Measurements from ENCODE around the gene ZC3H15. TPM values are rescaled to one million over a fixed set of nuclear protein-coding genes. Genes with fewer than 3 reads are reported as not detected.
"Not testable (repeated sequence)": the region's sequence is repeated elsewhere in the genome, so short reads cannot be mapped to it uniquely, and the experiment has no call there.

ZC3H15 gene
- total RNA-seq, 1 experiment from 2014 or later, result 81.7 TPM

DNA sequence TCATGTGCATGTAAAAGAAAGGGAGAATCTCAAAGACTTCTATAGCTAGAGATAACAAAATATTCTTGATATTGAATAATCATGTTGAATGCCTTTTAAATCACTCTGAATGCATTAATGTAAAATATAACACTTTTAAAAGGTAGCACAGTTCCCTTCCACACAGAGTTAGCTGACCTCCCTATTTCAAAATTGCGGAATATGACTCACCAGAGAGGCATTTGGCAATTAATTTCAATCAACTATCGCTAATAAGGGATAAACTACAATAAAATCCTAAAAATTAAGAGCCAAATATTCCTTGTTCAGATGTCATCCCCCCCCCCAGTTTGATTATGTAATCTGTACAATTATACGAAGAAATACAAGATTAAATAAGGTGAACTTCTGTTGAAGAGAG, 29.3 kb downstream of the ZC3H15 start:
- Histone ChIP-seq H3K4me3 (no peak overlapping the region), H3K9me3 (replicated peaks) (no peaks in the 10 kb centered on the region), H3K36me3 (peaks cover 26% of the 10 kb centered on the region), H3K4me1 (replicated peaks) (peaks cover 30% of the 10 kb centered on the region), H3K27me3 (replicated peaks) (no peaks in the 10 kb centered on the region), H3K27ac (0 out of 2 replicates have a peak overlapping the region, but pooled peaks have one; percentile 12)
- DNase-seq (ENCODE audit: low read depth in 1 of 2, low spot score in 2 of 2), result no peak

- peaks cover 29% of the 10 kb centered on the region for H3K36me3 ChIP-seq
Measured at GRCh38 chr2:186516396-186516795, 30.3 kb downstream of the ZC3H15 start.

DNA sequence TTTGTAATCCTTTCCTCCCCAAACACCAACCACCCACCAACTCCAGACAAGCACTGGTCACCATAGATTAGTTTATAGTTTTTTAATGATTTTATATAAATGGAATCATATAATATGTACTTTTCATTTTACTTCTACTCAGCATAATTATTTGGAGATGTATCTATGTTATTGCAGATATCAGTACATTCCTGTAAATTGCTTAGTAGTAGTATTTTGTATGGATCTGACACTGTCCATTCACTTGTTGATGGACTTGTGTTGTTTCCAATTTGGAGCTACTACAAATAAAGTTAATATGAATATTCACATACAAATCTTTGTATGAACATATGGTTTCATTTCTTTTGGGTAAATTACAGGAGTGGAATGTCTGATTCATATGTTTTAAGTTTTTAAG, 31.0 kb downstream of the ZC3H15 start:
- Histone ChIP-seq H3K27ac (no peak overlapping the region), H3K4me3 (no peak overlapping the region), H3K4me1 (replicated peaks) (peaks cover 30% of the 10 kb centered on the region), H3K9me3 (replicated peaks) (no peaks in the 10 kb centered on the region), H3K27me3 (replicated peaks) (no peaks in the 10 kb centered on the region), H3K36me3 (peaks cover 24% of the 10 kb centered on the region)
- DNase-seq (ENCODE audit: low read depth in 1 of 2, low spot score in 2 of 2), result no peak

More at GRCh38 chr2:186516396-186516795, 30.3 kb downstream of the ZC3H15 start:
- Histone ChIP-seq H3K9me3 (replicated peaks) (no peaks in the 10 kb centered on the region), H3K4me3 (no peak overlapping the region), H3K27me3 (replicated peaks) (no peaks in the 10 kb centered on the region), H3K4me1 (replicated peaks) (peaks cover 30% of the 10 kb centered on the region), H3K27ac (no peak overlapping the region)
- no peak for DNase-seq (ENCODE audit: low read depth in 1 of 2, low spot score in 2 of 2)

DNA sequence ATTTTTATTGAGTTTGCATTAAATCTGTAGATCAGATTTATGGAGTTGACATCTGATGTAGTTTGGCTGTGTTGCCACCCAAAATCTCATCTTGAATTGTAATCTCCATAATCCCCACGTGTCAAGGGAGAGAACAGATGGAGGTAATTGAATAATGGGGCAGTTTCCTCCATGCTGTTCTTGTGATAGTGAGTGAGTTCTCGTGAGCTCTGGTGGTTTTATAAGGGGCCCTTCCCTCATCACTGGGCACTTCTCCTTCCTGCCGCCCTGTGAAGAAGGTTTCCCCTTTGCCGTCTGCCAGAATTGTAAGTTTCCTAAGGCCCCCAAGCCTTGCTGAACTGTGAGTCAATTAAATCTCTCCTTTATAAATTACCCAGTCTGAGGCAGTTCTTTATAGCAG, 32.2 kb downstream of the ZC3H15 start:
- Histone ChIP-seq H3K4me3 (no peak overlapping the region), H3K27me3 (replicated peaks) (no peaks in the 10 kb centered on the region), H3K4me1 (replicated peaks) (peaks cover 30% of the 10 kb centered on the region), H3K27ac (peak overlapping the region; percentile 68), H3K9me3 (replicated peaks) (no peaks in the 10 kb centered on the region), H3K36me3 (peaks cover 24% of the 10 kb centered on the region)
- DNase-seq (ENCODE audit: low read depth in 1 of 2, low spot score in 2 of 2), result no peak

- peak in 1 of 2 experiments; percentile 71 for DNase-seq (ENCODE audit: low read depth in 1 of 2, low spot score in 2 of 2)
- H3K27ac ChIP-seq, result peak overlapping the region; percentile 68
- H3K36me3 ChIP-seq, result peaks cover 24% of the 10 kb centered on the region
Measured at GRCh38 chr2:186518945-186519344, 32.9 kb downstream of the ZC3H15 start.

GRCh38 chr2:186521570-186522153, 35.6 kb downstream of the ZC3H15 start:
- H3K4me3 ChIP-seq; DNase-seq (ENCODE audit: low read depth in 1 of 2, low spot score in 2 of 2); H3K27ac ChIP-seq; H3K27me3 ChIP-seq (replicated peaks); H3K9me3 ChIP-seq (replicated peaks): not testable (repeated sequence)
- peaks cover 23% of the 10 kb centered on the region for H3K4me1 ChIP-seq (replicated peaks)
- H3K36me3 ChIP-seq, result peaks cover 24% of the 10 kb centered on the region

More at GRCh38 chr2:186518945-186519344, 32.9 kb downstream of the ZC3H15 start:
- peaks cover 30% of the 10 kb centered on the region for H3K4me1 ChIP-seq (replicated peaks)
- H3K27me3 ChIP-seq (replicated peaks), result no peaks in the 10 kb centered on the region
- H3K9me3 ChIP-seq (replicated peaks), result no peaks in the 10 kb centered on the region
- no peak overlapping the region for H3K4me3 ChIP-seq

DNA sequence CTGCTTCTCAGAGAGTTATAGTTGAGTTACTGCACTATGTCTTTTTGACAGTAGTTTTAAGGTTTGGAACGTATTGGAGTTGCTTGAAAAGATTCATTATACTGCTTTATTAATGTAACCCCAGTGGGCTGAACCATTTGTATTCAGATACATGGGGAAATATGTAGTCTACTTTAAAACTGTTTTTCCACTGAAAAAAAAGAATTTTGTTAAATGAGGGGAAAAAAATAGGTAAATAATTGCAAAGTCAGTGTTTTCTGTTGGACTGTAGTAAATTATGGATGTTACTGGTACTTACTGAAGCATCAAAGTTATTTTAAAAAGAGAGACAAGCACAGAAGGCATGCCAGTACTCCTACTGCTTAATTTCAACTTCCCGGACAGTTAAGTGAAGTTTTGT, 36.4 kb downstream of the ZC3H15 start:
- peaks cover 23% of the 10 kb centered on the region for H3K36me3 ChIP-seq
- H3K9me3 ChIP-seq (replicated peaks), result no peaks in the 10 kb centered on the region
- peaks cover 22% of the 10 kb centered on the region for H3K4me1 ChIP-seq (replicated peaks)
- no peak for DNase-seq (ENCODE audit: low read depth in 1 of 2, low spot score in 2 of 2)
- no peaks in the 10 kb centered on the region for H3K27me3 ChIP-seq (replicated peaks)
- no peak overlapping the region for H3K4me3 ChIP-seq
- no peak overlapping the region for H3K27ac ChIP-seq

- no peaks in the 10 kb centered on the region for H3K9me3 ChIP-seq (replicated peaks)
- no peak for DNase-seq (ENCODE audit: low read depth in 1 of 2, low spot score in 2 of 2)
- no peak overlapping the region for H3K4me3 ChIP-seq
- no peak overlapping the region for H3K27ac ChIP-seq
- H3K4me1 ChIP-seq (replicated peaks), result peaks cover 10% of the 10 kb centered on the region
- peaks cover 10% of the 10 kb centered on the region; the same call in 1 of the 2 replicates for H3K36me3 ChIP-seq
- no peaks in the 10 kb centered on the region for H3K27me3 ChIP-seq (replicated peaks)
Measured at GRCh38 chr2:186523791-186524190, 37.7 kb downstream of the ZC3H15 start.

- H3K4me3 ChIP-seq, result no peak overlapping the region
- no peaks in the 10 kb centered on the region for H3K27me3 ChIP-seq (replicated peaks)
- H3K4me1 ChIP-seq (replicated peaks), result no peaks in the 10 kb centered on the region
- no peak for DNase-seq (ENCODE audit: low read depth in 1 of 2, low spot score in 2 of 2)
- no peak overlapping the region for H3K27ac ChIP-seq
- H3K9me3 ChIP-seq (replicated peaks), result no peaks in the 10 kb centered on the region
- 0 out of 2 replicates have a peak, but pooled peaks cover under 1% of the 10 kb centered on the region for H3K36me3 ChIP-seq
Measured at GRCh38 chr2:186526281-186526680, 40.2 kb downstream of the ZC3H15 start.

DNA sequence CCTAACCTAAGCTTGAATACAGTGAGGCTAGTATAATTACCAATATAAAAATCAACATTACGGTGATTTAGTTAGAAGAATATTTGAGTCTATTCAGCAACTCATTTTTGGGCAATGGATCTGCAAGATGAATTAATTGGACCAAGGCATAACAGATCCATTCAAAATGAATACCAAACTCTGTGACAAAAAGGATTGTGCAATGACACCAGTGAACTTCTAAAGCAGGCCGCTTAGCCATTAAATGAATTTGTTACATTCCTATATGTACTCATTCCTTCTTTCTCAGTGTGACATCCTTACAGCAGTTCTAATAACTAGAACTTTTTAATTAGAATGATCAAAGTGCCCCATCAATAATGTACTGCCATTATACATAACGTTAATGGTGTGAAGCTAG, 44.3 kb downstream of the ZC3H15 start:
- H3K27ac ChIP-seq, result no peak overlapping the region
- H3K4me3 ChIP-seq, result no peak overlapping the region
- no peaks in the 10 kb centered on the region for H3K27me3 ChIP-seq (replicated peaks)
- DNase-seq (ENCODE audit: low read depth in 1 of 2, low spot score in 2 of 2), result no peak
- no peaks in the 10 kb centered on the region for H3K9me3 ChIP-seq (replicated peaks)
- no peaks in the 10 kb centered on the region; the same call in 1 of the 2 replicates for H3K36me3 ChIP-seq
- 0 out of 2 replicates have a peak, but pooled peaks cover 4% of the 10 kb centered on the region for H3K4me1 ChIP-seq (replicated peaks)

DNA sequence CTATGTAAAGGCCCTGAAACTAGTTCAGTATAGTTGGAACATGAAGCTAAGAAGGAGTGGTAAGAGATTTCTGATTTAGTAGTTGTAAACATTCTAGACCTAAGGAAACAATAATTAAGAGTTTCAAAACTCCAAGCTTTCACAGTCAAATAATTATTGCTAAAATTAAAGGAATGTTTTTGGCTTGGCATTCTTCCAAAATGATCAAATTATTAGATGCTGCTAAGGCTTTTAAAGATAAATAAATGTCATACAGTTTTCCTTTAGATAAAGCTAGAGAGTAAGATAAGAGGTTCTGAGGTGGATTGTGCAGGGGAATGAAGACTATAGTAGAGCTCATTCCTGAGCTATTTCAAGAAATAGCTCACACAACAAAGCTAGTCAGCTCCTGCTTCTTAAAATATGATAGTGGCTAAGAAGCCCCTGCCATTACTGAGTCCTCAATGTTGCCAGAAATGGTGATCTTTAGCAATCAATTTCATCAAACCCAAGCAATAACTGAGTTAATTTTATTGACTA, 45.3 kb downstream of the ZC3H15 start:
- no peaks in the 10 kb centered on the region; the same call in 1 of the 2 replicates for H3K36me3 ChIP-seq
- DNase-seq (ENCODE audit: low read depth in 1 of 2, low spot score in 2 of 2), result no peak
- peaks cover 4% of the 10 kb centered on the region; the same call in 1 of the 2 replicates for H3K4me1 ChIP-seq (replicated peaks)
- no peak overlapping the region for H3K4me3 ChIP-seq
- H3K27me3 ChIP-seq (replicated peaks), result no peaks in the 10 kb centered on the region
- no peak overlapping the region for H3K27ac ChIP-seq
- no peaks in the 10 kb centered on the region for H3K9me3 ChIP-seq (replicated peaks)

GRCh38 chr2:186532891-186533290, 46.8 kb downstream of the ZC3H15 start:
- peaks cover 4% of the 10 kb centered on the region; the same call in 1 of the 2 replicates for H3K4me1 ChIP-seq (replicated peaks)
- H3K27me3 ChIP-seq (replicated peaks), result no peaks in the 10 kb centered on the region
- no peak overlapping the region for H3K27ac ChIP-seq
- H3K36me3 ChIP-seq, result no peaks in the 10 kb centered on the region; the same call in 1 of the 2 replicates
- DNase-seq (ENCODE audit: low read depth in 1 of 2, low spot score in 2 of 2), result no peak
- no peak overlapping the region for H3K4me3 ChIP-seq
- no peaks in the 10 kb centered on the region for H3K9me3 ChIP-seq (replicated peaks)

- Histone ChIP-seq H3K4me1 (replicated peaks) (peaks cover 4% of the 10 kb centered on the region; the same call in 1 of the 2 replicates), H3K27me3 (replicated peaks) (no peaks in the 10 kb centered on the region), H3K9me3 (replicated peaks) (no peaks in the 10 kb centered on the region), H3K27ac (no peak overlapping the region), H3K36me3 (no peaks in the 10 kb centered on the region; the same call in 1 of the 2 replicates), H3K4me3 (no peak overlapping the region)
- no peak for DNase-seq (ENCODE audit: low read depth in 1 of 2, low spot score in 2 of 2)
Measured at GRCh38 chr2:186533717-186534116, 47.7 kb downstream of the ZC3H15 start.

- no peak for DNase-seq (ENCODE audit: low read depth in 1 of 2, low spot score in 2 of 2)
- Histone ChIP-seq H3K27me3 (replicated peaks) (no peaks in the 10 kb centered on the region), H3K9me3 (replicated peaks) (no peaks in the 10 kb centered on the region), H3K27ac (no peak overlapping the region), H3K36me3 (no peaks in the 10 kb centered on the region; the same call in 1 of the 2 replicates), H3K4me3 (no peak overlapping the region), H3K4me1 (replicated peaks) (peaks cover 5% of the 10 kb centered on the region; the same call in 1 of the 2 replicates)
Measured at GRCh38 chr2:186534406-186534805, 48.3 kb downstream of the ZC3H15 start.

All from SJSA1 (cell line).